ENCODE data around the gene RHBG.

Gene RHBG

GRCh38 chr1:156373546-156373945, 4.5 kb downstream of the RHBG start:
- TF ChIP-seq CTCF (IDR thresholded peaks at IDR 0.05), result no peak
- Mint-ChIP-seq H3K27me3 (ENCODE audit: low read depth, poor library complexity) (peaks cover 82% of the 10 kb centered on the region), H3K9me3 (no peaks in the 10 kb centered on the region), H3K4me3 (no peak overlapping the region), H3K27ac (no peak overlapping the region), H3K36me3 (ENCODE audit: low read depth) (no peaks in the 10 kb centered on the region), H3K4me1 (no peaks in the 10 kb centered on the region)
- no peak for DNase-seq

GRCh38 chr1:156376146-156376545, 7.1 kb downstream of the RHBG start:
- H3K4me3 Mint-ChIP-seq, result no peak overlapping the region
- no peak for DNase-seq
- no peak overlapping the region for H3K27ac Mint-ChIP-seq
- no peaks in the 10 kb centered on the region for H3K4me1 Mint-ChIP-seq
- H3K27me3 Mint-ChIP-seq (ENCODE audit: low read depth, poor library complexity), result peaks cover 57% of the 10 kb centered on the region
- no peaks in the 10 kb centered on the region for H3K36me3 Mint-ChIP-seq (ENCODE audit: low read depth)
- H3K9me3 Mint-ChIP-seq, result no peaks in the 10 kb centered on the region
- no peak for TF ChIP-seq CTCF (IDR thresholded peaks at IDR 0.05)

- Mint-ChIP-seq H3K27me3 (ENCODE audit: low read depth, poor library complexity) (peaks cover 54% of the 10 kb centered on the region), H3K27ac (no peak overlapping the region), H3K4me3 (no peak overlapping the region), H3K9me3 (no peaks in the 10 kb centered on the region), H3K36me3 (ENCODE audit: low read depth) (no peaks in the 10 kb centered on the region), H3K4me1 (no peaks in the 10 kb centered on the region)
- no peak for TF ChIP-seq CTCF (IDR thresholded peaks at IDR 0.05)
- DNase-seq, result no peak
These were observed 8.2 kb downstream of the RHBG start for GRCh38 chr1:156376958-156377919.

- no peaks in the 10 kb centered on the region for H3K36me3 Mint-ChIP-seq (ENCODE audit: low read depth)
- peaks cover 41% of the 10 kb centered on the region for H3K27me3 Mint-ChIP-seq (ENCODE audit: low read depth, poor library complexity)
- no peak overlapping the region for H3K4me3 Mint-ChIP-seq
- H3K4me1 Mint-ChIP-seq, result no peaks in the 10 kb centered on the region
- H3K27ac Mint-ChIP-seq, result no peak overlapping the region
- TF ChIP-seq CTCF (IDR thresholded peaks at IDR 0.05), result no peak
- DNase-seq, result no peak
- H3K9me3 Mint-ChIP-seq, result no peaks in the 10 kb centered on the region
These were observed 9.5 kb downstream of the RHBG start for GRCh38 chr1:156378557-156378956.

GRCh38 chr1:156379420-156380165, 10.6 kb downstream of the RHBG start:
- Mint-ChIP-seq H3K4me3 (no peak overlapping the region), H3K36me3 (ENCODE audit: low read depth) (no peaks in the 10 kb centered on the region), H3K9me3 (no peaks in the 10 kb centered on the region), H3K4me1 (no peaks in the 10 kb centered on the region), H3K27me3 (ENCODE audit: low read depth, poor library complexity) (peaks cover 33% of the 10 kb centered on the region), H3K27ac (no peak overlapping the region)
- DNase-seq, result no peak
- TF ChIP-seq CTCF (IDR thresholded peaks at IDR 0.05), result no peak
